Measurements from ENCODE around the gene CLK2. TPM values are rescaled to one million over a fixed set of nuclear protein-coding genes. Genes with fewer than 3 reads are reported as not detected.

The CLK2 gene
- total and polyA plus RNA-seq, 9 of the 15 experiments (the other 6 are each of a cell fraction or from before 2014, with no cell fraction given): 13.5 to 81.4 (median 39.6) TPM

- TF ChIP-seq TEAD1 (CRISPR knock-in tag; IDR thresholded peaks at IDR 0.05) (0 out of 4 replicates have a peak, but pooled peaks of 1 of the 2 experiments have one; percentile 8), FOXM1 (IDR thresholded peaks at IDR 0.05; ENCODE audit: low read depth) (no peak), FOXM1 (CRISPR knock-in tag; IDR thresholded peaks at IDR 0.05; ENCODE audit: low read depth) (no peak), TOE1 (IDR thresholded peaks at IDR 0.05; ENCODE audit: borderline replicate concordance) (peak; percentile 93), TOE1 (CRISPR knock-in tag; IDR thresholded peaks at IDR 0.05; ENCODE audit: borderline replicate concordance, low read depth) (no peak), ATF3 (IDR thresholded peaks at IDR 0.05) (peak; percentile 9; the same call in 1 of the 2 replicates), ATF3 (CRISPR knock-in tag; conservative IDR thresholded peaks at IDR 0.05) (no peak), RAD51 (IDR thresholded peaks at IDR 0.05; ENCODE audit: borderline replicate concordance, low read depth) (peak; percentile 96), REST (IDR thresholded peaks at IDR 0.05; ENCODE audit: borderline replicate concordance) (peak; percentile 55; the same call in 1 of the 2 replicates), REST (CRISPR knock-in tag; IDR thresholded peaks at IDR 0.05; ENCODE audit: low read depth) (no peak), GABPB1 (CRISPR knock-in tag; IDR thresholded peaks at IDR 0.05) (0 out of 2 replicates have a peak, but pooled peaks have one; percentile 14), HDGF (IDR thresholded peaks at IDR 0.05) (no peak), YY1 (IDR thresholded peaks at IDR 0.05; ENCODE audit: borderline replicate concordance in 1 of 3, control insufficient read depth in 1 of 3, extremely low read depth in 1 of 3, insufficient read depth in 3 of 3, insufficient read length in 1 of 3, insufficient replicate concordance in 2 of 3, low read depth in 1 of 3, low read length in 2 of 3) (peak; percentile 90 to 98 (median 92)), GABPA (tag; conservative IDR thresholded peaks at IDR 0.05; ENCODE audit: low read depth) (peak; percentile 28), ZNF644 (tag; IDR thresholded peaks at IDR 0.05; ENCODE audit: low read depth) (0 out of 2 replicates have a peak, but pooled peaks have one; percentile 32), ZNF639 (CRISPR knock-in tag; conservative IDR thresholded peaks at IDR 0.05 in 1 of 2, IDR thresholded peaks at IDR 0.05 in 1 of 2) (0 out of 4 replicates have a peak, but pooled peaks of 1 of the 2 experiments have one; percentile 20), FOXJ3 (CRISPR knock-in tag; IDR thresholded peaks at IDR 0.05) (no peak)
Observed at GRCh38 chr1:155219592-155220031, 53.7 kb downstream of the CLK2 start (continued).
